Erythroblast (primary cell): ENCODE results near the gene TCERG1L.

Source experiments
- DNase-seq, 2 experiments: peaks; one replicate each; lab custom pipeline; 2025; lab: John Stamatoyannopoulos, UW
- GATA1 ChIP-seq: IDR thresholded peaks from 2 replicates; pipeline ENCODE4 v1.6.1; 2011; ENCODE audit warnings: low read depth, mild to moderate bottlenecking, control low read depth, low read length, moderate library complexity
- POLR2A ChIP-seq: IDR thresholded peaks from 2 replicates; pipeline ENCODE4 v1.6.1; 2011; ENCODE audit warnings: mild to moderate bottlenecking, low read length

Gene TCERG1L

DNA sequence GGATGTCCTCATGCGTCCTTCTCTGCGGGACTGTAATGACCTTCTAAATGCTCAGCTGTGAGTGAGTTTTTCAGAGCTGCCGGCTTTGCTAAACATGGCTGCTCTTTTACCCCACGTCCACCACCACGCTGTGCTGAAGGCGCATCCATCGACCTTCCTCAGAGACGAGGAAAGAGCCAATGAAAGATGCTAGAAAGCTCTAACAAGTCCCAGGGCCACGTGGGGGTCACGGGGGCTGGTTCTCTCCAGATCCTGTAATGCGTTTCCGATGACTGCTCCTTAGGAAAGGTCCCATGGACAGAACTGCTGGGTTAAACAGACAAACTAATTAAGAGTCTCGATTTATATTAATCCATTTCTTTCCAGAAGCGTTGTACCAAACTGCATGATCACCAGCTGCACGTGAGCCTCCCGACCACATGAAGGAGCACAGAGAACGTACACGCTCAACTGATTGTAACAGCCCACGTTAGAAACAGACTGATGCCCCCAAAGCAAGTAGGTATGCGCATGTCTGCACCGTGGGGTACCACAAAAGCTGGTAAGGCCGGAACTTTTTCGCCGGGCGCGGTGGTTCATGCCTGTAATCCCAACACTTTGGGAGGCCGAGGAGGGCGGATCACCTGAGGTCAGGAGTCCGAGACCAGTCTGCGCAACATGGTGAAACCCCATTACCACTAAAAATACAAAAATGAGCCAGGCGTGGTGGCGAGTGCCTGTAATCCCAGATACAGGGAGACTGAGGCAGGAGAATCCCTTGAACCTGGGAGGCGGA, 109.6 kb downstream of the TCERG1L start:
- no peak for DNase-seq
- TF ChIP-seq GATA1 (no peak), POLR2A (no peak)

GRCh38 chr10:131200856-131201470, 110.6 kb downstream of the TCERG1L start:
- TF ChIP-seq GATA1 (no peak), POLR2A (no peak)
- DNase-seq, result no peak

DNA sequence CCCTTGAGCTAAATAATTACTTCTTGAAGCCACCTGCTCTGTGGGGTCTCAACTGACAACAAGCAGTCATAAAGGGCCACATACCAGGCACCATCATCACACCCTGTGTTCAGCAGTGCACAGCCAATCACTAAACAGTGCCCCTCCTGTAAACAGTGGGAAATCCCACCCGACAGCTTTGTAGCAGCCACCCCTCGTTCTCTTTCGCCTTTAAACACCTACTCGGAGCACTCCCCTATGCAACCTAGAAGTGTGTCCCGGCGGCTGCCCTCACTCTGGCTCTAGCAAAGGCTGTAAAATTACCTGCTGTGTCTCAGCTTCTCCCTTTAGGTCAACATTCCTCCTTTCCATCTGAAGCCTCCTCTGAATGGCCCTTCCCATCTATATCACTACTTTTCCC, 111.9 kb downstream of the TCERG1L start:
- TF ChIP-seq POLR2A (no peak), GATA1 (no peak)
- no peak for DNase-seq

GRCh38 chr10:131198843-131199242, 112.7 kb downstream of the TCERG1L start:
- no peak for TF ChIP-seq POLR2A
- TF ChIP-seq GATA1, result no peak
- DNase-seq, result no peak

DNA sequence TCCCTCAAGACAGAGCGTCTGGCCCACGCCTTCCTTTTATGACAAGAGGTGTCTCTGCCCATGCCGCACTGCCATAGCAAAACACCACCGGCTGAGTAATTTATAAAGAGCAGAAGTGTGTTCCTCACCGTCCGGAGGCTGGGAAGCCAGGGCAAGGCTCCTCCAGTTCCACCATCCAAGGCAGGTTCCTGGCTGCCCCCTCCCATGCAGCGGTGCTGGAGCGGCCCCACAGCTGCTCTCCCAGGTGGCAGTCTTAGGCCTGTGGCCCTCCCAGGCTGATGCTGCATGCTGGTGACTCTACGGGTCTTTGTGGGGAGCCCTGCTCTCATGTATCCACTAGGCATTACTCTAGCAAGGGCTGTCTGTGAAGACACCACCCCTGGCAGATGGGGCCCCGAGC, 113.1 kb downstream of the TCERG1L start:
- DNase-seq, result no peak
- no peak for TF ChIP-seq GATA1
- TF ChIP-seq POLR2A, result no peak

DNA sequence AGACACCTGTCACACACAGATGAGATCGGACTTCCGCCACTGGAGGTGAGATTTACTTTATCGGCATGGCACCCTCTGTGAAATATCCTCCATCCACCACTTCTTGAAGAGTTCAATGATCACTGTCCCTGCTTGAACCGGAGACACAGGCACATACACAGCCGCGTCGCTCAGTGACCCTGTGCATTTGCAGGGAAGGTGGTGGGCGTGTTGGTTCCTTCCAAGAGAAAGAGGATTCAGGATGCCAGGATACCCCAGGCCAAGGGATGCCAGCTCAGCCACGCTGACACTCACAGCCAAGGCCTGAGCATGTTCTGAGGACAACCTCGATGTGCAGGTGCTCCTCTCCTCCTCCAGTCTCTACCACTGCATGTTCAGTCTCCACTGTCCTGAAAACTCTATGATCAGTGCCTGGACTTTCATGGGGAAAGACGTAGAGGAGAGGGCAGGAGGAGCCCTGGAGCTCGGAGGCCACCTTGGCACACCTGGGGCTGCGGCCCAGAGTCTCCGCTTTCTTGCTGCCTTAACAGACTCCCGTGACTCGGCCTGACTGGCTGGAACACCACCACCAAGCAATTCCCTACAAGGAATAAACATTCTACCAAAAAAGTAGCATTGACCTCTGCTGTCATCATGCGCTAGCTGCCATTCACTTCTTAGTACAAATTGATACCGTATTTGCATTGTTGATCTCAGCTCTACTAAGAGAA, 115.2 kb downstream of the TCERG1L start:
- DNase-seq, result no peak
- TF ChIP-seq GATA1 (no peak), POLR2A (no peak)

- DNase-seq, result no peak
- TF ChIP-seq GATA1 (no peak), POLR2A (no peak)
These were observed 115.9 kb downstream of the TCERG1L start for GRCh38 chr10:131195558-131196159.

GRCh38 chr10:131195116-131195515, 116.4 kb downstream of the TCERG1L start:
- DNase-seq, result no peak
- TF ChIP-seq GATA1, result no peak
- TF ChIP-seq POLR2A, result no peak

- TF ChIP-seq GATA1 (no peak), POLR2A (no peak)
- no peak for DNase-seq
These were observed 117.6 kb downstream of the TCERG1L start for GRCh38 chr10:131193923-131194322.

- TF ChIP-seq POLR2A, result no peak
- TF ChIP-seq GATA1, result no peak
These were observed 123.0 kb downstream of the TCERG1L start for GRCh38 chr10:131188494-131188893.

DNA sequence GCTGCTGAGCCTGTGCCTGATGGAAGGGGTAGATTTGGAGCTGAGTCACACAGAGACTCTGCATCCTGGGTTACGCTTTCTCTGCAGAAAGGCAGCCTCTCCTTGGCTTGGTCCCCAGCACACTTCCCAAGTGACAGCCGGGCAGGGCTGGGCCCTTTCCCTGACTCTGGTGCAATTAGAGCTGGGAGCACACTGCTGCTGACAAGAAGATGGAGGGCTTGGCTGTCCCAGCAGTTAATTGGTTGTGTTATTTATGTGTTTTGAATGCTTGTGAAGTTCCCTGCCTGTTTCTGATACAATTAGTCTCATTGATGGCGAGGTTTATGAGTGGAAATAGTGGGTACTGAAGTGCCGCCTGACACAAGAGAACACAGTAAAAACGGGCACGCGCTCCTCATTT, 123.6 kb downstream of the TCERG1L start:
- no peak for DNase-seq
- TF ChIP-seq POLR2A (no peak), GATA1 (no peak)

More at GRCh38 chr10:131188494-131188893, 123.0 kb downstream of the TCERG1L start:
- no peak for DNase-seq

DNA sequence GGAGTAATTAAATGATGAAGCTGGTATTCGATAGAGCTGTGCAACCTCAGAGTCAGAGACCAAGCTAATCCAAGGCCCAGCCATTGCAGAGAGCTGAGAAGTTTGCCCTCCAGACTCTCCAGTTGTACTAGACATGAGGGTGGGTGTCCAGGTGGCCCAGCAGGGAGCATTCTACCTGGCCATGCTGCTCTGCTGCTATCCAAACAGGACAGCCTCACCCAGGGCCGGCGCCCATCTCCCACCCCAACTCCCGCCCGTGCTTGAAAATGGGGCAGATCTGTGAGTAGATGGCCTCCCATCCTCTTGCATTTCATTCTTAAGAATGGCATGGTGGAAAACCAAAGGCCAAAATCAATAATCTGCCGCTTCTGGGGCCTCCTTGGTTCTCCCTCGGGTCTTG, 124.2 kb downstream of the TCERG1L start:
- no peak for DNase-seq
- no peak for TF ChIP-seq POLR2A
- TF ChIP-seq GATA1, result no peak

DNA sequence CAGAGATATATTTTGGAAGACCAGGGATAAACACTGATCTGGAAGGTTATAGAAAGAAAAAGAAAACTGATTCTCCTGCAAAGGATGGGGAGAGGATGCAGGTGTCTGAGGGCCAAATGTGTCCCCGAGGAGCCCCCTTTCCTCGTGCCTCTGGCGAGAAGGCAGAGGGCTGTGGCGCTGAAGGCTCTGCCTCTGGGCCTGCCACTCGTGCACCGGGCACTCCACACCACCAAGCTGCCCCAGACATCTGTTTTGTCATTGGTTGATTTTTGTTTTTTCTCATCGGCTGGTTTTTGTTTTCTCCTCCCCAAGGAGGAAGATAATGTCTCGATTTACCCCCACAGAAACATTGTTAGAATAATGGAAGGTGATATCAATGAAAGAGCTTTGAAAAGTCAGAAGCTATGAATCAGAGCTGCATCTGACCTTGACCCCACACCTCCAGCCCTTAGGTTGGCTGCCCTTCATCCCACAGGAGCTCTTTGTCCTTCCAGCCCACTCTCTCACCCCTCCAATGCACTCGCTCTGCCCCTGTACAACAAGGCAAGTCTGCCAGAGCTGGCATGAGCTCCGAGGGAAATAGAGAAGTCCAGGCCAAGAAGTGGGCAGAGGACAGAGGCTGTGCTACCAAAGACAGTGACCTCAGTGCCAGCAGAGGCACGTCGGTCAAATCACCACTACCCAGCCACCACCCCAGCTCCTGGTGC, 124.8 kb downstream of the TCERG1L start:
- no peak for DNase-seq
- TF ChIP-seq GATA1 (no peak), POLR2A (no peak)
